PFSK-1 (cell line): ENCODE data around the gene HNF4A.

ENCODE experiments used
- FOXP2 ChIP-seq: optimal IDR thresholded peaks from 2 replicates; pipeline ENCODE3; 2011; ENCODE audit warnings: borderline replicate concordance, control low read depth, inconsistent platforms; ENCODE audit not compliant: insufficient read depth; ENCODE audit errors: extremely low read length, extremely low read depth
- POLR2AphosphoS5 ChIP-seq: IDR thresholded peaks from 2 replicates; pipeline ENCODE4 v1.6.1; 2012; ENCODE audit warnings: low read depth, mild to moderate bottlenecking, control low read depth, low read length, moderate library complexity
- SIN3A ChIP-seq: IDR thresholded peaks from 2 replicates; pipeline ENCODE4 v1.6.1; 2012; ENCODE audit warnings: mild to moderate bottlenecking, low read length, moderate library complexity, borderline replicate concordance; ENCODE audit not compliant: insufficient read depth
- TAF1 ChIP-seq: IDR thresholded peaks from 2 replicates; pipeline ENCODE4 v1.6.1; 2012; ENCODE audit warnings: low read length, control low read depth, borderline replicate concordance; ENCODE audit not compliant: insufficient read depth
- TF ChIP-seq, protein P1 (sequence below), 2 experiments: IDR thresholded peaks; 2 replicates each; pipeline versions ENCODE4 v1.6.1 to v1.8.0; 2011 to 2012; ENCODE audit warnings: low read depth in 2 of 2, low read length in 2 of 2, control low read depth in 1 of 2, inconsistent platforms in 1 of 2, mild to moderate bottlenecking in 1 of 2, moderate library complexity in 1 of 2; ENCODE audit not compliant: insufficient read depth in 1 of 2

Gene HNF4A

DNA sequence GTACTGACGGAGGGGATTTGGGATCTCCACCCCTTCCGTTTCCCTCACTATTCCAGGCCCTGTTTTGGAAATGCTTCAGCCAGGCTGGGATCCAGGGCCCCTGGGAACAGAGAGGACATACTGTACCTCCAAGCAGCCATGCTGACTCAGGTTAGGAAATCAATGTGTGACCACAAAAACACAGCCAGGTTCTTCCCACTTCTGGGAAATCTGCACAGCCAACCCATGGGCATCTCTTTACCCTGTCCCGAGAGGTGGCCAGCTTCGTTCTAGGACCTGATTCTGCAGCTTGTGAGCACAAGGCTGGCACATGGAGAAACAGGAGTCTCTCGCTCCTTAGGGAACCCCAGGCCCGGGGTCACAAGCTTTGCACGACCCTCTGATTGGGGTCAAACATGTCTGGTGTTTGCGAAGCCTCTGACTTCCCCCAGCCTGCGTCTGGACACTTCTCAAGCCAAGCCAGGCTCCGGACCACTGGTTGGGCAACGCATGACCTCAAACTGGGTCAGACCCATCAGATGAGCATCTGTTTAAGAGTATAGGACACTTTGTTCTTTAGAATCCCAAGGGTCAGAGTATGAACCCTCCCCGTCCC is 111.9 kb downstream of the HNF4A start:
- no peak for TF ChIP-seq FOXP2
- TF ChIP-seq, protein P1, sequence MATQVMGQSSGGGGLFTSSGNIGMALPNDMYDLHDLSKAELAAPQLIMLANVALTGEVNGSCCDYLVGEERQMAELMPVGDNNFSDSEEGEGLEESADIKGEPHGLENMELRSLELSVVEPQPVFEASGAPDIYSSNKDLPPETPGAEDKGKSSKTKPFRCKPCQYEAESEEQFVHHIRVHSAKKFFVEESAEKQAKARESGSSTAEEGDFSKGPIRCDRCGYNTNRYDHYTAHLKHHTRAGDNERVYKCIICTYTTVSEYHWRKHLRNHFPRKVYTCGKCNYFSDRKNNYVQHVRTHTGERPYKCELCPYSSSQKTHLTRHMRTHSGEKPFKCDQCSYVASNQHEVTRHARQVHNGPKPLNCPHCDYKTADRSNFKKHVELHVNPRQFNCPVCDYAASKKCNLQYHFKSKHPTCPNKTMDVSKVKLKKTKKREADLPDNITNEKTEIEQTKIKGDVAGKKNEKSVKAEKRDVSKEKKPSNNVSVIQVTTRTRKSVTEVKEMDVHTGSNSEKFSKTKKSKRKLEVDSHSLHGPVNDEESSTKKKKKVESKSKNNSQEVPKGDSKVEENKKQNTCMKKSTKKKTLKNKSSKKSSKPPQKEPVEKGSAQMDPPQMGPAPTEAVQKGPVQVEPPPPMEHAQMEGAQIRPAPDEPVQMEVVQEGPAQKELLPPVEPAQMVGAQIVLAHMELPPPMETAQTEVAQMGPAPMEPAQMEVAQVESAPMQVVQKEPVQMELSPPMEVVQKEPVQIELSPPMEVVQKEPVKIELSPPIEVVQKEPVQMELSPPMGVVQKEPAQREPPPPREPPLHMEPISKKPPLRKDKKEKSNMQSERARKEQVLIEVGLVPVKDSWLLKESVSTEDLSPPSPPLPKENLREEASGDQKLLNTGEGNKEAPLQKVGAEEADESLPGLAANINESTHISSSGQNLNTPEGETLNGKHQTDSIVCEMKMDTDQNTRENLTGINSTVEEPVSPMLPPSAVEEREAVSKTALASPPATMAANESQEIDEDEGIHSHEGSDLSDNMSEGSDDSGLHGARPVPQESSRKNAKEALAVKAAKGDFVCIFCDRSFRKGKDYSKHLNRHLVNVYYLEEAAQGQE (IDR thresholded peaks at IDR 0.05; ENCODE audit: insufficient read depth in 1 of 2, low read depth in 2 of 2, low read length in 2 of 2), result no peak
- TF ChIP-seq SIN3A, result no peak
- no peak for TF ChIP-seq POLR2AphosphoS5
- no peak for TF ChIP-seq TAF1

DNA sequence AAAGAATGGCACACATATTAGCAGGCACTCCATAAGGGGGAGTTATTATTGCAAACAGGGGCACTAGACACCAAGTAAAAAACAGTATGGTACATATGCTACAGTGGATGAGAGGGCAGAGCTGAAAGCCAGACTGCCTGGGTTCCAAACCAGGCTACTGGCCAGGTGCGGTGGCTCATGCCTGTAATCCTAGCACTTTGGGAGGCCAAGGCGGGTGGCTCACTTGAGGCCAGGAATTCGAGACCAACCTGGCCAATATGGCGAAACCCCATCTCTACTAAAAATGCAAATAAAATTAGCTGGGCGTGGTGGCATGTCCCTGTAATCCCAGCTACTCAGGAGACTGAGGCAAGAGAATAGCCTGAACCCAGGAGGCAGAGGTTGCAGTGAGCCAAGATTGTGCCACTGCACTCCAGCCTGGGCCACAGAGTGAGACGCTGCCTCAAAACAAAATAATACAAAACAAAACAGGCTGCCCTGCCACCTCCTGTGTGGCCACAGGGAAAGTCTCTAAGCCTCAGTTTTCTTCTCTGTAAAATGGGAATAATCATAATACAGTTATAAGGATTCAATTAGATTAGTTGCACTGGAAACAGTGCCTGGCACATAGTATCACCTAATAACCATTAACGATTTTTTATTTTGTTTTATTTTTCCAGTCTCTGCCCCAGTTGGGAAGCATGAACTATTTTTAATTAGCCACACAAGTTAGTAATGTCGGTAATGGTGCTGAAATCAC is 112.7 kb downstream of the HNF4A start:
- TF ChIP-seq SIN3A (no peak), FOXP2 (no peak), TAF1 (no peak), POLR2AphosphoS5 (no peak)
- TF ChIP-seq, protein P1 (IDR thresholded peaks at IDR 0.05; ENCODE audit: insufficient read depth in 1 of 2, low read depth in 2 of 2, low read length in 2 of 2), result no peak

DNA sequence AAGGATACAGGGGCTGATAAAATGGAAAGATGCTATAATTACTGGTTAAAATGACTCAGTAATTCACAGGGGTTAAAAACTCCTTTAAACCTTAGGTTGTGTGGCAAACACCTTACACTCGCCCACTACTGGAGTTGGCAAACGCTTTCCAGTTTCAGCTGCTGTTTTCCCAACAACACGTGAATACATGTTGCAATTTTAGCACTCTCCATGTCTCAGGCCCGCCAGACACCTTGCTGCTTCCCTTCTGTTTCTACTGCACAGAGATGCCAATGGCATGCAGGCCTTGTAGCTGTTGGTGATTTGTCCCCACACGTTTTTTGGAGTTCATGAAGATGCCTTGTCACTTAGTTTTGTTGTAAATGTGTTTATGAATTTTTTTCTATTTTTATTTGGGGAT is 114.8 kb downstream of the HNF4A start:
- TF ChIP-seq SIN3A (no peak), FOXP2 (no peak), POLR2AphosphoS5 (no peak), TAF1 (no peak)
- TF ChIP-seq, protein P1 (IDR thresholded peaks at IDR 0.05; ENCODE audit: insufficient read depth in 1 of 2, low read depth in 2 of 2, low read length in 2 of 2), result no peak

DNA sequence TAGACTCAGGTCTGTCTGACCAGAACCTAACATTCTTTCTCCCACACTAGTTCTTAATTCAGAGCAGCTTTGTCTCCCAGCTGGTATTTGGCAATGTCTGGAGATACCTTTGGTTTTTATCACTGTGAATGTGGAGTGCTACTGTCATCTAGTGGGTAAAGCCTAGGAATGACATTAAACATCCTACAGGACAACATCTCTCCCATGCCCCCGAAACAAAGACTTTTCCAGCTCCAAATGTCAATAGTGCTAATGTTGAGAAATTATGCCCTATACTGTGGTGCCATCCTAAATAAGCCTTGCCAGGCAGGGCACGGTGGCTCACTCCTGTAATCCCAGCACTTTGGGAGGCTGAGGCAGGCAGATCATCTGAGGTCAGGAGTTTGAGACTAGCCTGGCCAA is 116.0 kb downstream of the HNF4A start:
- TF ChIP-seq FOXP2, result no peak
- no peak for TF ChIP-seq TAF1
- TF ChIP-seq, protein P1 (IDR thresholded peaks at IDR 0.05; ENCODE audit: insufficient read depth in 1 of 2, low read depth in 2 of 2, low read length in 2 of 2), result no peak
- no peak for TF ChIP-seq SIN3A
- TF ChIP-seq POLR2AphosphoS5, result no peak

DNA sequence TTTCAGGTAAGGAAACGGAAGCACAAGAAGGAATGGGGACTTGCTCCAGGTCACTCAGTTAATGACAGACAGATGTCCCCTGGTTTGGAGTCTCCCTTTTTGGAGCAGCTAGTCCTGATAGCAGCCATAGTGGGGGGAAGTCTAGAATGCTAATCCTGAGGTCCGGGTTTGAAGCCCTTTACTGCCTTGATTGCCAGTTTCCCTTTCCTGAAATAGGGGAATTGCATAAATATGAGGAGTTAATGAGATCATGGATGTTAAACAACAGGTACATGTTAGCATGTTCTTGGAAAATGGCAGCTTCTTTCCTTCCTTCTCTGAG is 119.8 kb downstream of the HNF4A start:
- TF ChIP-seq SIN3A (no peak), FOXP2 (no peak), TAF1 (no peak), POLR2AphosphoS5 (no peak)
- TF ChIP-seq, protein P1 (IDR thresholded peaks at IDR 0.05; ENCODE audit: insufficient read depth in 1 of 2, low read depth in 2 of 2, low read length in 2 of 2), result no peak
